ENCODE data around the gene ATP2A3. TPM values are rescaled to one million over a fixed set of nuclear protein-coding genes. Genes with fewer than 3 reads are reported as not detected.

The ATP2A3 gene
- total and polyA plus RNA-seq, 4 donors = 16.6 to 64.6 (median 25.5) TPM

GRCh38 chr17:3952186-3952585 lies 12.1 kb downstream of the ATP2A3 start:
- Histone ChIP-seq H3K27me3 (ENCODE audit: control insufficient read depth in 3 of 3, insufficient read depth in 3 of 3, low read length in 2 of 3) (no peaks in the 10 kb centered on the region), H3K4me1 (ENCODE audit: control insufficient read depth in 5 of 5, insufficient read depth in 5 of 5, low read length in 5 of 5) (peaks cover 0 to 6% (median 0%) of the 10 kb centered on the region in 5 donors), H3K9me3 (ENCODE audit: control insufficient read depth in 4 of 4, insufficient read depth in 3 of 4, low read length in 3 of 4) (no peaks in the 10 kb centered on the region), H3K4me3 (no peak overlapping the region), H3K9ac (ENCODE audit: insufficient read depth in 1 of 2, low read length in 2 of 2) (no peak overlapping the region), H3K36me3 (ENCODE audit: control insufficient read depth in 4 of 4, insufficient read depth in 4 of 4, low read length in 4 of 4) (peaks cover 0 to 13% (median 0%) of the 10 kb centered on the region in 4 donors), H3K27ac (ENCODE audit: low read depth in 1 of 2, low read length in 1 of 2) (no peak overlapping the region)
- no peak for ATAC-seq (ENCODE audit: insufficient read depth, low FRiP score)
- WGBS, 2 donors = 97% methylated on average over 14 of the region's 14 CpGs
- no peak for DNase-seq
- TF ChIP-seq CTCF (IDR thresholded peaks at IDR 0.05; ENCODE audit: control extremely low read depth, extremely low read depth) = no peak

GRCh38 chr17:3951420-3951819 lies 12.8 kb downstream of the ATP2A3 start:
- no peak overlapping the region for H3K9ac ChIP-seq (ENCODE audit: insufficient read depth in 1 of 2, low read length in 2 of 2)
- H3K36me3 ChIP-seq (ENCODE audit: control insufficient read depth in 4 of 4, insufficient read depth in 4 of 4, low read length in 4 of 4) = peaks cover 0 to 20% (median 0%) of the 10 kb centered on the region in 4 donors
- no peaks in the 10 kb centered on the region for H3K27me3 ChIP-seq (ENCODE audit: control insufficient read depth in 3 of 3, insufficient read depth in 3 of 3, low read length in 2 of 3)
- DNase-seq (no peak), ATAC-seq (ENCODE audit: insufficient read depth, low FRiP score) (no peak)
- no peak for TF ChIP-seq CTCF (IDR thresholded peaks at IDR 0.05; ENCODE audit: control extremely low read depth, extremely low read depth)
- 86 to 93% methylated on average over 14 to 16 of the region's 16 CpGs for WGBS, 2 donors
- no peaks in the 10 kb centered on the region for H3K9me3 ChIP-seq (ENCODE audit: control insufficient read depth in 4 of 4, insufficient read depth in 3 of 4, low read length in 3 of 4)
- no peak overlapping the region for H3K27ac ChIP-seq (ENCODE audit: low read depth in 1 of 2, low read length in 1 of 2)
- peaks cover 0 to 6% (median 0%) of the 10 kb centered on the region in 5 donors for H3K4me1 ChIP-seq (ENCODE audit: control insufficient read depth in 5 of 5, insufficient read depth in 5 of 5, low read length in 5 of 5)
- H3K4me3 ChIP-seq = no peak overlapping the region

- no peak for ATAC-seq (ENCODE audit: insufficient read depth, low FRiP score)
- no peak overlapping the region for H3K27ac ChIP-seq (ENCODE audit: low read depth in 1 of 2, low read length in 1 of 2)
- 96 to 97% methylated on average over 17 of the region's 17 CpGs for WGBS, 2 donors
- H3K27me3 ChIP-seq (ENCODE audit: control insufficient read depth in 3 of 3, insufficient read depth in 3 of 3, low read length in 2 of 3) = no peaks in the 10 kb centered on the region
- DNase-seq = no peak
- no peak overlapping the region for H3K9ac ChIP-seq (ENCODE audit: insufficient read depth in 1 of 2, low read length in 2 of 2)
- no peak overlapping the region for H3K4me3 ChIP-seq
- no peaks in the 10 kb centered on the region for H3K9me3 ChIP-seq (ENCODE audit: control insufficient read depth in 4 of 4, insufficient read depth in 3 of 4, low read length in 3 of 4)
- H3K36me3 ChIP-seq (ENCODE audit: control insufficient read depth in 4 of 4, insufficient read depth in 4 of 4, low read length in 4 of 4) = peaks cover 0 to 20% (median 0%) of the 10 kb centered on the region in 4 donors
- TF ChIP-seq CTCF (IDR thresholded peaks at IDR 0.05; ENCODE audit: control extremely low read depth, extremely low read depth) = no peak
- H3K4me1 ChIP-seq (ENCODE audit: control insufficient read depth in 5 of 5, insufficient read depth in 5 of 5, low read length in 5 of 5) = peaks cover 0 to 6% (median 0%) of the 10 kb centered on the region in 5 donors
These were observed 13.2 kb downstream of the ATP2A3 start for GRCh38 chr17:3951003-3951402.

GRCh38 chr17:3950584-3950983 lies 13.7 kb downstream of the ATP2A3 start:
- H3K9me3 ChIP-seq (ENCODE audit: control insufficient read depth in 4 of 4, insufficient read depth in 3 of 4, low read length in 3 of 4) = no peaks in the 10 kb centered on the region
- ATAC-seq (ENCODE audit: insufficient read depth, low FRiP score) (no peak), DNase-seq (no peak)
- H3K36me3 ChIP-seq (ENCODE audit: control insufficient read depth in 4 of 4, insufficient read depth in 4 of 4, low read length in 4 of 4) = peaks cover 0 to 20% (median 0%) of the 10 kb centered on the region in 4 donors
- TF ChIP-seq CTCF (IDR thresholded peaks at IDR 0.05; ENCODE audit: control extremely low read depth, extremely low read depth) = no peak
- WGBS, 2 donors = 95 to 97% methylated on average over 12 of the region's 12 CpGs
- no peak overlapping the region for H3K9ac ChIP-seq (ENCODE audit: insufficient read depth in 1 of 2, low read length in 2 of 2)
- H3K4me3 ChIP-seq = no peak overlapping the region
- H3K4me1 ChIP-seq (ENCODE audit: control insufficient read depth in 5 of 5, insufficient read depth in 5 of 5, low read length in 5 of 5) = peaks cover 0 to 6% (median 0%) of the 10 kb centered on the region in 5 donors
- H3K27ac ChIP-seq (ENCODE audit: low read depth in 1 of 2, low read length in 1 of 2) = no peak overlapping the region
- no peaks in the 10 kb centered on the region for H3K27me3 ChIP-seq (ENCODE audit: control insufficient read depth in 3 of 3, insufficient read depth in 3 of 3, low read length in 2 of 3)

All from lung (tissue), 12 donors.